ENCODE measurements around the gene RBCK1.

- TF ChIP-seq CTCF (IDR thresholded peaks at IDR 0.05; ENCODE audit: low read length) (no peak), EZH2 (IDR thresholded peaks at IDR 0.05; ENCODE audit: borderline replicate concordance, low read length) (no peak)
Measured at GRCh38 chr20:373171-373890, 34.8 kb upstream of the RBCK1 start.
